ENCODE results near the gene CNTN5.

DNA sequence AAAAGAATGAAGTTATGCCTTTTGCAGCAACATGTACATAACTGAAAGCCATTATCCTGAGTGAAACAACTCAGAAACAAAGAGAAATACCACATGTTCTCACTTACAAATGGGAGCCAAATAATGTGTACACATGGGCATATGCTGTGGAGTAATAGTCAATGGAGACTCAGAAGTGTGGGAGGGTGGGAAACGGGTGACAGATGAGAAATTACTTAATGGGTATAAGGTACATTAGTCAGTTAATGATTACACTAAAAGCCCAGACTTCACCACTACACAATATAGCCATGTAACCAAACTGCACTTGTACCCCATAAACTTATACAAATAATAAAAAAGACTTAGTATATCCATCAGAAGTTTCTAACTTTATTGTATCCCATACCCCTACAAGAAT, 992.3 kb downstream of the CNTN5 start:
- TF ChIP-seq, protein P1, sequence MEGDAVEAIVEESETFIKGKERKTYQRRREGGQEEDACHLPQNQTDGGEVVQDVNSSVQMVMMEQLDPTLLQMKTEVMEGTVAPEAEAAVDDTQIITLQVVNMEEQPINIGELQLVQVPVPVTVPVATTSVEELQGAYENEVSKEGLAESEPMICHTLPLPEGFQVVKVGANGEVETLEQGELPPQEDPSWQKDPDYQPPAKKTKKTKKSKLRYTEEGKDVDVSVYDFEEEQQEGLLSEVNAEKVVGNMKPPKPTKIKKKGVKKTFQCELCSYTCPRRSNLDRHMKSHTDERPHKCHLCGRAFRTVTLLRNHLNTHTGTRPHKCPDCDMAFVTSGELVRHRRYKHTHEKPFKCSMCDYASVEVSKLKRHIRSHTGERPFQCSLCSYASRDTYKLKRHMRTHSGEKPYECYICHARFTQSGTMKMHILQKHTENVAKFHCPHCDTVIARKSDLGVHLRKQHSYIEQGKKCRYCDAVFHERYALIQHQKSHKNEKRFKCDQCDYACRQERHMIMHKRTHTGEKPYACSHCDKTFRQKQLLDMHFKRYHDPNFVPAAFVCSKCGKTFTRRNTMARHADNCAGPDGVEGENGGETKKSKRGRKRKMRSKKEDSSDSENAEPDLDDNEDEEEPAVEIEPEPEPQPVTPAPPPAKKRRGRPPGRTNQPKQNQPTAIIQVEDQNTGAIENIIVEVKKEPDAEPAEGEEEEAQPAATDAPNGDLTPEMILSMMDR (IDR thresholded peaks at IDR 0.05): no peak
- no peak for TF ChIP-seq POLR2A (IDR thresholded peaks at IDR 0.05)
- TF ChIP-seq EP300 (IDR thresholded peaks at IDR 0.05): no peak
- TF ChIP-seq POLR2AphosphoS5 (IDR thresholded peaks at IDR 0.05): no peak

Data from suprapubic skin (tissue), 4 donors.